Upper lobe of left lung (tissue), 4 donors: ENCODE measurements around the gene PSMD1.

Experiments used
- CTCF ChIP-seq, 6 experiments: fragments of 450-650 bp in 4 of 6; fragments of 200-600 bp in 2 of 6; sonication (generic) in 2 of 6; IDR thresholded peaks; one replicate each; pipeline ENCODE4 v1.5.1; 2016 to 2019; ENCODE audit warnings: antibody characterized with exemption in 6 of 6
- POLR2A ChIP-seq, 4 donors: fragments of 450-650 bp; IDR thresholded peaks; one replicate each; pipeline ENCODE4 v1.5.1; 2016 to 2017; ENCODE audit warnings: antibody characterized with exemption in 4 of 4, mild to moderate bottlenecking in 2 of 4
- POLR2AphosphoS5 ChIP-seq, 2 donors: sonication (generic); formaldehyde crosslinking; IDR thresholded peaks; one replicate each; pipeline ENCODE4 v1.5.1; 2017; ENCODE audit warnings: antibody characterized with exemption in 2 of 2

GRCh38 chr2:231053846-231054245 is 2.8 kb upstream of the PSMD1 start:
- no peak for TF ChIP-seq CTCF (IDR thresholded peaks at IDR 0.05)
- no peak for TF ChIP-seq POLR2A (IDR thresholded peaks at IDR 0.05)
- TF ChIP-seq POLR2AphosphoS5 (IDR thresholded peaks at IDR 0.05): no peak
